K562 (cell line): ENCODE results near the gene PTBP2. TPM values are rescaled to one million over a fixed set of nuclear protein-coding genes. Genes with fewer than 3 reads are reported as not detected.

Experiments
- ATAC-seq: fragments of 200-7000 bp; cut with Tn5 transposase; 3 replicates; pipeline ENCODE4 v1.9.1; 2020; ENCODE audit warnings: moderate library complexity
- BruUV-seq: library from RNA; stranded (reverse); fragments of 400-500 nt; replicated peaks from 2 replicates; lab custom pipeline; 2021; lab: Mats Ljungman, UMichigan
- CTCF ChIA-PET: fragments of 300-600 bp; formaldehyde crosslinking; extraction: SDS; loops from one replicate; lab custom pipeline; 2021; ENCODE audit warnings: low intra/inter-chr PET ratio; lab: Yijun Ruan, JAX
- POLR2A ChIA-PET: fragments of 300-600, 350-650 bp; sonication (Branson Sonifier 250); formaldehyde crosslinking; extraction: SDS; loops from one replicate; lab custom pipeline; 2021; ENCODE audit warnings: antibody characterized with exemption, inconsistent platforms; lab: Yijun Ruan, JAX
- DNase-seq, 4 experiments: peaks; one replicate each; pipeline versions ENCODE4 v3.0.0 to v3.0.0-alpha.2; 2011 to 2018; ENCODE audit warnings: low spot score in 3 of 4, mixed read lengths in 3 of 4; ENCODE audit errors: extremely low read depth in 1 of 4
- FAIRE-seq: peaks from 2 replicates; lab custom pipeline; 2011; peaks lifted over from hg19 to GRCh38; lab: Jason Lieb, UNC
- H2AFZ ChIP-seq: 2 replicates; pipeline ENCODE4 v1.6.0; 2011; ENCODE audit warnings: low read depth, low read length, control low read depth, inconsistent platforms
- H3K27ac ChIP-seq: fragments of 200-600 bp; 3 replicates; pipeline ENCODE4 v1.8.0; 2011; ENCODE audit warnings: low read depth, mild to moderate bottlenecking, control low read depth, inconsistent platforms, low read length, moderate library complexity, mixed read lengths; ENCODE audit errors: extremely low read depth
- H3K27me3 ChIP-seq, 2 experiments: fragments of 300-600 bp in 1 of 2; 2 replicates in 1 of 2; 3 replicates in 1 of 2; pipeline versions ENCODE4 v1.6.0 to v1.8.0; 2011; ENCODE audit warnings: inconsistent platforms in 2 of 2, low read length in 2 of 2, mild to moderate bottlenecking in 1 of 2, mixed read lengths in 1 of 2, moderate library complexity in 1 of 2; ENCODE audit not compliant: control insufficient read depth in 2 of 2, insufficient read depth in 2 of 2
- H3K36me3 ChIP-seq: fragments of 300-600 bp; 3 replicates; pipeline ENCODE4 v1.8.0; 2011; ENCODE audit warnings: mild to moderate bottlenecking, low read length, inconsistent platforms; ENCODE audit not compliant: control insufficient read depth, insufficient read depth
- H3K4me1 ChIP-seq, 2 experiments: fragments of 200-600 bp in 1 of 2; replicated peaks in 1 of 2; 2 replicates in 1 of 2; 3 replicates in 1 of 2; pipeline versions ENCODE4 v1.5.1 to v1.8.0; 2011; ENCODE audit warnings: inconsistent platforms in 2 of 2, low read length in 2 of 2, mild to moderate bottlenecking in 1 of 2, mixed read lengths in 1 of 2, moderate library complexity in 1 of 2; ENCODE audit not compliant: control insufficient read depth in 2 of 2, insufficient read depth in 2 of 2
- H3K4me2 ChIP-seq: 2 replicates; pipeline ENCODE4 v1.6.1; 2011; ENCODE audit warnings: low read length, control low read depth, inconsistent platforms, mixed read lengths; ENCODE audit not compliant: insufficient read depth
- H3K4me3 ChIP-seq: fragments of 200-600 bp; sonication (generic), shearing (Covaris generic); 2 replicates; pipeline ENCODE4 v1.5.1; 2016; ENCODE audit warnings: control low read depth, inconsistent platforms
- H3K79me2 ChIP-seq: fragments of 200-600 bp; 3 replicates; pipeline ENCODE4 v1.8.0; 2011; ENCODE audit warnings: low read length, inconsistent platforms; ENCODE audit not compliant: control insufficient read depth, insufficient read depth
- H3K9ac ChIP-seq, 2 experiments: 2 replicates each; pipeline versions ENCODE4 v1.6.0 to v1.6.1; 2011; ENCODE audit warnings: low read depth in 2 of 2, low read length in 2 of 2, control low read depth in 1 of 2, inconsistent platforms in 1 of 2, mild to moderate bottlenecking in 1 of 2, mixed read lengths in 1 of 2; ENCODE audit not compliant: insufficient read depth in 1 of 2
- H3K9me1 ChIP-seq: one replicate; pipeline ENCODE4 v1.6.0; 2011; ENCODE audit warnings: inconsistent platforms, mild to moderate bottlenecking, low read length, moderate library complexity; ENCODE audit not compliant: control insufficient read depth, insufficient read depth
- H3K9me3 ChIP-seq: replicated peaks from 2 replicates; pipeline ENCODE4 v1.5.1; 2011; ENCODE audit warnings: low read depth, low read length, inconsistent platforms; ENCODE audit not compliant: control insufficient read depth, insufficient read depth
- H4K20me1 ChIP-seq: replicated peaks from 2 replicates; pipeline ENCODE4 v1.6.1; 2011; ENCODE audit warnings: low read length, inconsistent platforms, mixed read lengths; ENCODE audit not compliant: control insufficient read depth, insufficient read depth
- FOXP1 ChIP-seq: sonication (generic); formaldehyde crosslinking; IDR thresholded peaks from 2 replicates; pipeline ENCODE4 v1.8.0; 2022; ENCODE audit warnings: mild to moderate bottlenecking, missing genetic modification reagents
- NFE2 ChIP-seq: IDR thresholded peaks from 2 replicates; pipeline ENCODE4 v1.6.1; 2014; ENCODE audit warnings: antibody characterized with exemption, low read depth
- PHB ChIP-seq: fragments of 250-450 bp; sonication (Bioruptor Pico); IDR thresholded peaks from 2 replicates; pipeline ENCODE4 v1.5.0; 2021
- WGBS: fragments of 100-300 bp; shearing (Covaris generic); methylation state at CpG from one replicate; pipeline ENCODE4 v1.1.6; 2016; ENCODE audit warnings: low coverage, mixed read lengths; ENCODE audit not compliant: insufficient coverage; ENCODE audit errors: missing lambda C conversion rate; 5-methylcytosine and 5-hydroxymethylcytosine counted together
- in situ Hi-C: fragments of 300-500 bp; cut with MboI; formaldehyde crosslinking; loops from 4 replicates; pipeline ENCODE4 v1.15.0; 2018; ENCODE audit warnings: inconsistent platforms, mixed read lengths
- intact Hi-C: fragments of 100-400 bp; cut with micrococcal nuclease; formaldehyde crosslinking; loops from 2 replicates; pipeline ENCODE4 v1.14.2; 2022
- polyA plus RNA-seq, 8 experiments: library from polyadenylated mRNA; depleted of rRNA in 4 of 8; stranded (reverse) in 5 of 8; unstranded in 3 of 8; fragments of >200 nt; fragmentation: Nextera tagmentation in 2 of 8; fragmentation: Illumina TruSeq in 1 of 8; extraction: Ambion mirVana in 2 of 8; extraction: Trizol in 1 of 8; gene quantifications; 2 replicates each; pipeline versions ENCODE4 v1.2.1 to v1.2.3, GENCODE V29; 2011 to 2014; ENCODE audit warnings: inconsistent platforms in 1 of 8, missing spikeins in 1 of 8
- total RNA-seq, 7 experiments: library from RNA; depleted of rRNA in 6 of 7; stranded (reverse); fragments of >200 nt in 6 of 7; fragmentation: Illumina TruSeq in 2 of 7; extraction: Trizol in 2 of 7; gene quantifications; 2 replicates each; pipeline versions ENCODE4 v1.2.1 to v1.2.3, GENCODE V29; 2011 to 2021; ENCODE audit warnings: low replicate concordance in 1 of 7
- TF ChIP-seq, protein P1 (sequence below), 2 experiments: IDR thresholded peaks in 1 of 2; conservative IDR thresholded peaks in 1 of 2; 2 replicates each; pipeline ENCODE4 v1.6.1; 2016; ENCODE audit warnings: low read depth in 2 of 2, mild to moderate bottlenecking in 1 of 2, missing compliant biosample characterization in 1 of 2, missing genetic modification characterization in 1 of 2, moderate library complexity in 1 of 2
- TF ChIP-seq, protein P2 (sequence below), 2 experiments: fragments of 450-650 bp; IDR thresholded peaks; 2 replicates each; pipeline ENCODE4 v1.6.1; 2016; ENCODE audit warnings: mild to moderate bottlenecking in 2 of 2, borderline replicate concordance in 1 of 2, low read depth in 1 of 2, moderate library complexity in 1 of 2
- TF ChIP-seq, protein P3 (sequence below): sonication (generic); formaldehyde crosslinking; IDR thresholded peaks from 2 replicates; pipeline ENCODE4 v1.8.1; 2023; ENCODE audit warnings: mild to moderate bottlenecking, missing genetic modification reagents

PTBP2 gene
- total and polyA plus RNA-seq, 9 of the 15 experiments (the other 6 are each of a cell fraction or from before 2014, with no cell fraction given) = 9.8 to 30.6 (median 19.0) TPM

DNA sequence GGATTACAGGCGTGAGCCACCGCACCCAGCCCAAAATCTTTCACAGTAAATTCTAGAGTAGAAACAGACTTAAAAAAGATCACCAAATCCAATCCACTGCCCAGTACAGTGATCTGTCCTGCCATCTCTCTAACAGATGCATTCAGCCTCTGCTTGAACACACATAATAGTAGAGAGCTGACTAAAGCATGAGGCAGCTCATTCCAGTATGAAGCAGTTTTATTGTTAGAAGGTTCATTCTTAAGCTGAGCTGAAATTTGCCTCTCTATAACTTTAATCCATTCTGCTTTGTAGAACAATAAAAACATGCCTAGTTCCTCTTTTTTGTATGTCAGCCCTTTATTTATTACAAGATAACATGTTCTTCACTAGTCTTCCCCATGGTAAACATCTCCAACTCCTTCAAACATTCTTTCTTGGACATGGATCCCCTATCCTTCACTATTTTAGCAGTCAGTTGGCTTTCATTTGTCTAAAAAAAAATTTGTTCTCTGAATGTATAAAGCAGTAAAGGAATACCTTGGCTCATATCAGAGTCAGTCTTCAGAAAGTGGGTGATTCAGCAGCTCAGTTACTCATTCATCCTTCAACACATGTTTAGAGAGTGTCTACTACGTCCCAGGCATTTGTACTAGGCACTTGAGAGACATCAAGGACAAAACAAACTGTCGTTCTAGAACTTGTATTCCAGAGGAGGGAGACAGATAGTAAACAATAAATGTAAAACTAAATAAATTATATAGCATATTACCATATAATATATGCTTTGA lies 10.7 kb upstream of the PTBP2 start:
- intact Hi-C loops = loop anchor here (10.0 kb wide), 1 partner anchor 1426 kb away; no protein-coding TSS in a partner anchor
- in situ Hi-C loops = no loop called here
- TF ChIP-seq PHB (CRISPR knock-in tag) (no peak), FOXP1 (no peak), NFE2 (0 out of 2 replicates have a peak, but pooled peaks have one; percentile 32)
- TF ChIP-seq, protein P1, sequence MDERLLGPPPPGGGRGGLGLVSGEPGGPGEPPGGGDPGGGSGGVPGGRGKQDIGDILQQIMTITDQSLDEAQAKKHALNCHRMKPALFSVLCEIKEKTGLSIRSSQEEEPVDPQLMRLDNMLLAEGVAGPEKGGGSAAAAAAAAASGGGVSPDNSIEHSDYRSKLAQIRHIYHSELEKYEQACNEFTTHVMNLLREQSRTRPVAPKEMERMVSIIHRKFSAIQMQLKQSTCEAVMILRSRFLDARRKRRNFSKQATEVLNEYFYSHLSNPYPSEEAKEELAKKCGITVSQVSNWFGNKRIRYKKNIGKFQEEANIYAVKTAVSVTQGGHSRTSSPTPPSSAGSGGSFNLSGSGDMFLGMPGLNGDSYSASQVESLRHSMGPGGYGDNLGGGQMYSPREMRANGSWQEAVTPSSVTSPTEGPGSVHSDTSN (CRISPR knock-in tag; IDR thresholded peaks at IDR 0.05; ENCODE audit: low read depth) = no peak
- TF ChIP-seq, protein P1 (tag; conservative IDR thresholded peaks at IDR 0.05; ENCODE audit: low read depth) = 0 out of 2 replicates have a peak, but pooled peaks have one; percentile 22
- TF ChIP-seq, protein P2, sequence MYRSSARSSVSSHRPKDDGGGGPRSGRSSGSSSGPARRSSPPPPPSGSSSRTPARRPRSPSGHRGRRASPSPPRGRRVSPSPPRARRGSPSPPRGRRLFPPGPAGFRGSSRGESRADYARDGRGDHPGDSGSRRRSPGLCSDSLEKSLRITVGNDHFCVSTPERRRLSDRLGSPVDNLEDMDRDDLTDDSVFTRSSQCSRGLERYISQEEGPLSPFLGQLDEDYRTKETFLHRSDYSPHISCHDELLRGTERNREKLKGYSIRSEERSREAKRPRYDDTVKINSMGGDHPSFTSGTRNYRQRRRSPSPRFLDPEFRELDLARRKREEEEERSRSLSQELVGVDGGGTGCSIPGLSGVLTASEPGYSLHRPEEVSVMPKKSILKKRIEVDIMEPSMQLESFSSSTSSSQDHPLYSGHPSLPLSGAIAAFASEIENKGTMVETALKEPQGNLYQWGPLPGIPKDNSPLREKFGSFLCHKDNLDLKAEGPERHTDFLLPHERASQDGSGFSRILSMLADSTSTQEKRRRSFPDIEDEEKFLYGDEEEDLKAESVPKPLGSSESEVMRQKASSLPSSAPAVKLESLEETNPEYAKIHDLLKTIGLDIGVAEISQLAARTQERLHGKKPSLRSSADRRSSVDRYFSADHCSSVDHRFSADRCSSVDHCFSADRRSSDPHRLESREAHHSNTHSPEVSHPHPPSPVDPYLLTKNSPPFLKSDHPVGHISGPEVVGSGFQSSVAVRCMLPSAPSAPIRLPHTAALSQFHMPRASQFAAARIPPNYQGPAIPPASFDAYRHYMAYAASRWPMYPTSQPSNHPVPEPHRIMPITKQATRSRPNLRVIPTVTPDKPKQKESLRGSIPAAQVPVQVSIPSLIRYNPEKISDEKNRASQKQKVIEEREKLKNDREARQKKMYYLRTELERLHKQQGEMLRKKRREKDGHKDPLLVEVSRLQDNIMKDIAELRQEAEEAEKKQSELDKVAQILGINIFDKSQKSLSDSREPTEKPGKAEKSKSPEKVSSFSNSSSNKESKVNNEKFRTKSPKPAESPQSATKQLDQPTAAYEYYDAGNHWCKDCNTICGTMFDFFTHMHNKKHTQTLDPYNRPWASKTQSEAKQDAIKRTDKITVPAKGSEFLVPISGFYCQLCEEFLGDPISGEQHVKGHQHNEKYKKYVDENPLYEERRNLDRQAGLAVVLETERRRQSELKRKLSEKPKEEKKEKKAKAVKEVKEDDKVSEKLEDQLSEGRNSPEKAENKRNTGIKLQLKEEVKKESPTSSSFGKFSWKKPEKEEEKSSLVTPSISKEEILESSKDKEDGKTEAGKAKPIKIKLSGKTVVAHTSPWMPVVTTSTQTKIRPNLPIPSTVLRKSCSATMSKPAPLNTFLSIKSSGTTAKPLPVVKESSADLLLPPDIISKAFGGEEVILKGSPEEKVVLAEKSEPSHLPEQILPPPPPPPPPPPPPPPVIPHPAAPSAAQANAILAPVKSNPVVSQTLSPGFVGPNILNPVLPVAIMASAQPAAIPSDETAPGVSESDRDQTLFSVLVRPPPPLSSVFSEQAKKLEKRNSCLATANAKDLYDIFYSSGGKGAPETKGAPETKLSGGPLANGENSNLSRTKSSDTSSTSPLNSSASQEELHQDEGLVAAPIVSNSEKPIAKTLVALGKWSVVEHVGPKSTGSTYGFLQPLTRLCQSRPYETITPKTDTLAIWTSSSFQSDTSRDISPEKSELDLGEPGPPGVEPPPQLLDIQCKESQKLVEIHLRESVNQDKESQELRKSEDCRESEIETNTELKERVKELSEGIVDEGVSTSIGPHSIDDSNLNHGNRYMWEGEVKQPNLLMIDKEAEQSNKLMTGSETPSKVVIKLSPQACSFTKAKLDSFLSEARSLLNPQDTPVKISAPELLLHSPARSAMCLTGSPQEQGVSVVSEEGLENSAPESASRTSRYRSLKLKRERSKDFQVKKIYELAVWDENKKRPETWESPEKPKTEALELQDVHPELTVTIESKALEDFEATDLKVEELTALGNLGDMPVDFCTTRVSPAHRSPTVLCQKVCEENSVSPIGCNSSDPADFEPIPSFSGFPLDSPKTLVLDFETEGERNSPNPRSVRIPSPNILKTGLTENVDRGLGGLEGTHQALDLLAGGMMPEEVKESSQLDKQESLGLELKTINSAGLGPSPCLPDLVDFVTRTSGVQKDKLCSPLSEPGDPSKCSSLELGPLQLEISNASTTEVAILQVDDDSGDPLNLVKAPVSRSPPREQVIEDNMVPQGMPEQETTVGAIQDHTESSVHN (IDR thresholded peaks at IDR 0.05; ENCODE audit: borderline replicate concordance in 1 of 2, low read depth in 1 of 2) = no peak
- TF ChIP-seq, protein P3, sequence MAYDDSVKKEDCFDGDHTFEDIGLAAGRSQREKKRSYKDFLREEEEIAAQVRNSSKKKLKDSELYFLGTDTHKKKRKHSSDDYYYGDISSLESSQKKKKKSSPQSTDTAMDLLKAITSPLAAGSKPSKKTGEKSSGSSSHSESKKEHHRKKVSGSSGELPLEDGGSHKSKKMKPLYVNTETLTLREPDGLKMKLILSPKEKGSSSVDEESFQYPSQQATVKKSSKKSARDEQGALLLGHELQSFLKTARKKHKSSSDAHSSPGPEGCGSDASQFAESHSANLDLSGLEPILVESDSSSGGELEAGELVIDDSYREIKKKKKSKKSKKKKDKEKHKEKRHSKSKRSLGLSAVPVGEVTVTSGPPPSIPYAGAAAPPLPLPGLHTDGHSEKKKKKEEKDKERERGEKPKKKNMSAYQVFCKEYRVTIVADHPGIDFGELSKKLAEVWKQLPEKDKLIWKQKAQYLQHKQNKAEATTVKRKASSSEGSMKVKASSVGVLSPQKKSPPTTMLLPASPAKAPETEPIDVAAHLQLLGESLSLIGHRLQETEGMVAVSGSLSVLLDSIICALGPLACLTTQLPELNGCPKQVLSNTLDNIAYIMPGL = no peak

More for the DNA sequence above, 10.7 kb upstream of the PTBP2 start:
- Histone ChIP-seq H3K79me2 (no peaks in the 10 kb centered on the region), H2AFZ (peak overlapping the region; percentile 44; the same call in 1 of the 2 replicates), H3K9me1 (no peaks in the 10 kb centered on the region), H3K36me3 (no peaks in the 10 kb centered on the region), H3K9ac (no peak overlapping the region), H3K27ac (no peak overlapping the region; the same call in 2 of the 3 replicates), H3K4me3 (no peak overlapping the region), H3K4me1 (no peaks in the 10 kb centered on the region; a peak in 1 of 5 replicates), H3K9me3 (no peaks in the 10 kb centered on the region), H3K27me3 (no peaks in the 10 kb centered on the region; a peak in 1 of 5 replicates), H4K20me1 (no peaks in the 10 kb centered on the region), H3K4me2 (no peak overlapping the region)
- DNase-seq = no peak
- no TSS peak for BruUV-seq
- 8% methylated on average over 4 of the region's 4 CpGs for WGBS
- ChIA-PET CTCF (no interaction called here), POLR2A (interaction anchor here (1.4 kb wide), 1 partner anchor 11 kb away, joined by 7 read pairs; the partner anchor contains the start of gene PTBP2)
- ATAC-seq = peak; percentile 51
- FAIRE-seq = no peak
